GM19468 (cell line): ENCODE data around the gene ZP1.

ENCODE experiments used
- ATAC-seq: cut with Tn5 transposase; IDR thresholded peaks from one replicate; pipeline ENCODE4 v1.9.1; 2021; ENCODE audit warnings: mild to moderate bottlenecking, moderate library complexity, moderate number of reproducible peaks; ENCODE audit not compliant: unreplicated experiment; ENCODE audit errors: extremely low read depth

The ZP1 gene

DNA sequence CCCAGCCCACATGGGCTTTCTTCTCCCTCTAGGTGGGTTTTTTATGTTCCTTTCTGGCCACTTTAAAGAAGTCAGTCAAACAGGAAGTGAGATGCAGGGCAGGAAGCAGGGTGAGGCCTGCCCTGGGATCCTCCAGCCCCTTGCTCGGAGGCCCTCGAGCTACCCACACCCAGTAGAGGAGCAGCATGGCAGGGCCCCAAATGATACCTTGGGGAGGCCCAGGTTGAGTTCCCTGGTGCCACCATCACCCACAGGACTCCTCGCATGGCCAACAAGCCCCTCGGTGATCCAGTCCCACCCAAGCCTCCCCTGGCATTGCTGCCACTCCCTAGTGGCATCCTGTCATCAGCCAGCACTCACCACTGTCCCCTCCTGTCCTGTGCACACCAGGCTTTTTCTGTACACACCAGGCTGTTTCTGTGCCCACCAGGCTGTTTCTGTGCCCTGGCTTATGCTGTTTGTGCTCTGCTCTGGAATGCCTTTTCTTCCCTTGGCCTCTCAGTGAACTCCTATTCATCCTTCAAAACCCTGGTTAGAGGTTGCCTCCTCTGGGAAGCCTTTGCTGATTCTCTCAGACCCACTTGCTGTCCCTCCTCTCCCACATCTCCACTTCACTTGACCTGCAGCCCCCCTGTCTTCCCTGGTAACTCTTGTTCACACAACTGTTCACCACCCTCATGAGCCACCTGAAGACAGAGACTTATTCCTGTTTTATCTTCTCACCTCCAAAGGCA is 8.4 kb upstream of the ZP1 start:
- ATAC-seq = no peak

- ATAC-seq = no peak
Observed at GRCh38 chr11:60859616-60860250, 7.6 kb upstream of the ZP1 start.

GRCh38 chr11:60860943-60861342 is 6.4 kb upstream of the ZP1 start:
- ATAC-seq = no peak

DNA sequence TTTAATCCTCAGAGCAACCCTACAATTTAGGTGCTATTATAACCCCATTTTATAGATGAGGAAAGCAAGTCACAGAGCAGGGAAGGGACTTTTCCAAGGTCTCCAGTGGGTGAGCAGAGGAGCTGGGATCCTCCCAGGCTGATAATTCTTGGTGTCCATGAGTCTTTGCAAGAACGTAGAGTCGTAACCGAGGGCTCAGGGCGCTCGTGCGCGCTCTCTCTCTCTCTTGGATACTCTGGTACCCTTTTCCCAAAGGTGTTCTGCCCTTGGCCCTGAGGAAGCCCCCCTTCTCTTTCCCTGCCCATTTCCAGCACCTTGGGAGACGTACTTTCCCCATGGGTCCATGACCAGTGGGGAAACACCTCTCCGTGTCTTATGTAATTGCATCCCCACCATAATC is 5.2 kb upstream of the ZP1 start:
- no peak for ATAC-seq

DNA sequence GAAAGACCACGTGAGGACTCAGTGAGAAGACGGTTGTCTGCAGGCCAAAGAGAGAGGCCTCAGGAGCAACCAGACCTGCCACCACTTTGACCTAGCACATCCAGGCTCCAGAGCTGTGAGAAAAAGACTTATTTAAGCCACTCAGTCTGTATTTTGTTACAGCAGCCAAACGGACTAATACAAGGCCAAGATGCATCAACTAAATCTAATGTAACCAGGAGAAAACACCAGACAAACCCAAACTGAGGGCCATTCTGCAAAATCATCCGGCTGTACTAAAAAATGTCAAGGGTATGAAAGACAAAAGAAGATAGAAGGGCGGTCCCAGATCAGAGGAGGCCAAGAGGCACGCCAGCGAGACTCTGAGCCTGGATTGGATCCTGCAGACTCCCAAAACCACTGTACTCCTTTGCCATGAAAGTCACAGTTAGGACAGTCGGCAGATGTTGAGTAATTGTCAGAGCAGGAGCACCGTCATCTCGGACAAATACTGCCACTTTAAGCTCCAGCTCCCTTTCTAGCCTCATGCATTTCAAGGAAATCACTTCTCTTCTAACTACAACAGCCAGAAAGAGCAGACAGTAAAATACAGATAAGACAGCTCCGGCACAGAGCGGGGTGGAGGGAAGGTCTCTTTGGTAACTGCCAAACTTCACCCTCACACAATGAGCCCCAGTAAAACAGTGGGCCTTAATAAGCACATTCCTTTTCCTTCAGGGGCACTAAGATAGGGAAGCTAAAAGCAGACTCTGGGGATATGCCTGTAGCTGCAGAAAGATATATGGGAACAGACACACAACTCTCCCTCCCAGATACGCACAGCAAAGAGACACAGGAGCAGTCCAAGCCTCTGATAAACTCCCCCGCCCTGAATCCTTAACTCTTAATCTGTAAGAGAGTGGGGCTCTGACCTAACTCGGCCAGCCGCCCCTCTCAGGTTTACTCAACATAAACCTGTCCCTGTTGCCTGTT is 3.5 kb upstream of the ZP1 start:
- ATAC-seq = no peak

- ATAC-seq = no peak
Observed at GRCh38 chr11:60864856-60865513, 2.4 kb upstream of the ZP1 start.

DNA sequence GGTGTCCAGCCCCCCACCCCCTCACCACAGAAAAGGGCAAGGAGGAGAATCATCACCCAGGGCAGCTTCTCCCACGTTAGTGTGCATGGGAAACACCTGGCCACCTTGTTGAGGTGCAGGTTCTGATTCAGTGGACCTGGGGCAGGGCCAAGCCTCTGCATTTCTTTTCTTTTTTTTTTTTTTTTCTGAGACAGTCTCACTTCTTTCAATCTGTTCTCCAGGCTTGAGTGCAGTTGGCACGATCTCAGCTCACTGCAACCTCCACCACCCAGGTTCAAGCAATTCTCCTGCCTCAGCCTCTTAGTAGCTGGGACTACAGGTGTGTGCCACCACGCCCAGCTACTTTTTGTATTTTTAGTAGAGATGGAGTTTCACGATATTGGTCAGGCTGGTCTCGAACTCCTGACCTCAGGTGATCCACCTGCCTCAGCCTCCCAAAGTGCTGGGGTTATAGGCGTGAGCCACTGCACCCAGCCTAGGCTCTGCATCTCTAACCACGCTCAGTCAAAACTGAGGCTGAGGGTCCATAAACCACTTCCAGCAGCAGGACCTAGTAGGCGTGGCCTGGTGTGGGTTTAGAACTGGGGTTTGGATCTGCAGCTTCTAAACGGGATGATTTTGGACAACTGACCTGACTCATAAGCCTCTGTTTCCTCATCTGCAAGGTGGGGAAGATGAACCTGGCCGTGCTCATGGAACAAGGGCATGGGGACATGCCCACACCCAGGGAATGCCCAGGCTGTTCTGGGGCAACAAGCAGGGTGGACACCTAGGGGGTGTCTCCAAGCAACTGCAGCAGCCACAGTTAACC is 734 bp downstream of the ZP1 start:
- ATAC-seq = no peak

DNA sequence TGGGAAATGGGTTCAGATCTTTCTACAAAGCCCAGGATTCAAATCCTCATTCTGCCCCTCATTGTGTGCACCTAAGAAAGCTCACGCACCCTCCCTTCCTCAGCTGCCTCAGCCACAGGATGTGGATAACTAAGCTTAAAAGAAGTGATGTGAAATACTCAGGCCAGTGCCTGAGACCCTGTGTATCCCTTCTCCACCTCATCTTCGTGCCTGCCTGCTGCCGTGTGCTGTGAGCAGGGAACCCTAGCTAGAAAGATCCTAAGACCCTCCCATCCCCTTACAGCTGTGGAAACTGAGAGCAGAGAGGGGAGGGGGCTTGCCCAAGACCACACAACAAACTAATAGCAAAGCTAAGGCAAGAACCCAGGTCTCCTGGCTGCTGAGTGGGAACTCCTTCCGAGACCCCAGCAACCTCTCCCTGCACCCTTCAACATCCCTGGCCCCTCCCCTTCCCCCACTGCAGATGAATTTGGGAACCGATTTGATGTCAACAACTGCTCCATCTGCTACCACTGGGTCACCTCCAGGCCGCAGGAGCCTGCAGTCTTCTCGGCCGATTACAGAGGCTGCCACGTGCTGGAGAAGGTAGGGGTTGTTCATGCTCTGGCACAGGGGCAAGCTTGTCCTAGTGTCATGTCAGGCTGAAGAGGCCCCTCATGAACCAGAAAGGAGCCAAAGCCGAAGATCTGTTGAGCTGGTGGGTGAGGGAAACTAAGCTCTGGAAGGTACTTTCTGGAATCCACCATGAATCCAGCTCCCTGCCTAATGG is 1.5 kb downstream of the ZP1 start:
- no peak for ATAC-seq

GRCh38 chr11:60869451-60869825 is 2.1 kb downstream of the ZP1 start:
- ATAC-seq = no peak

DNA sequence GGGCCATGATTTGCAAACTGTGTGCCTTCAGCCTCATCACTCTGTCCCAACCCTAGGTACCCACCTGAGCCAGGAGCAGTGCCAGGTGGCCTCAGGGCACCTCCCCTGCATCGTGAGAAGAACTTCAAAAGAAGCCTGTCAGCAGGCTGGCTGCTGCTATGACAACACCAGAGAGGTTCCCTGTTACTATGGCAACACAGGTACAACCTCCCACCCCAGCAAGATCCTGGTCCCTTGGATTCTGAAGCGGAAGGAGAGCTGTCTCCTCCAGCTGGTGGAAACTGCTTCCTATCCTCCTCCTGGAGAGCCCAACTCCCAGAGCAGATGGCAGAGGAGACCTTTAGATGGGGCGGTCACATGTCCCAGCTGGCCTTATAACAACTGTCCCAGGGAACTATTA is 2.9 kb downstream of the ZP1 start:
- ATAC-seq = no peak

GRCh38 chr11:60870733-60871377 is 3.5 kb downstream of the ZP1 start:
- no peak for ATAC-seq

- no peak for ATAC-seq
Observed at GRCh38 chr11:60871378-60872061, 4.2 kb downstream of the ZP1 start.

DNA sequence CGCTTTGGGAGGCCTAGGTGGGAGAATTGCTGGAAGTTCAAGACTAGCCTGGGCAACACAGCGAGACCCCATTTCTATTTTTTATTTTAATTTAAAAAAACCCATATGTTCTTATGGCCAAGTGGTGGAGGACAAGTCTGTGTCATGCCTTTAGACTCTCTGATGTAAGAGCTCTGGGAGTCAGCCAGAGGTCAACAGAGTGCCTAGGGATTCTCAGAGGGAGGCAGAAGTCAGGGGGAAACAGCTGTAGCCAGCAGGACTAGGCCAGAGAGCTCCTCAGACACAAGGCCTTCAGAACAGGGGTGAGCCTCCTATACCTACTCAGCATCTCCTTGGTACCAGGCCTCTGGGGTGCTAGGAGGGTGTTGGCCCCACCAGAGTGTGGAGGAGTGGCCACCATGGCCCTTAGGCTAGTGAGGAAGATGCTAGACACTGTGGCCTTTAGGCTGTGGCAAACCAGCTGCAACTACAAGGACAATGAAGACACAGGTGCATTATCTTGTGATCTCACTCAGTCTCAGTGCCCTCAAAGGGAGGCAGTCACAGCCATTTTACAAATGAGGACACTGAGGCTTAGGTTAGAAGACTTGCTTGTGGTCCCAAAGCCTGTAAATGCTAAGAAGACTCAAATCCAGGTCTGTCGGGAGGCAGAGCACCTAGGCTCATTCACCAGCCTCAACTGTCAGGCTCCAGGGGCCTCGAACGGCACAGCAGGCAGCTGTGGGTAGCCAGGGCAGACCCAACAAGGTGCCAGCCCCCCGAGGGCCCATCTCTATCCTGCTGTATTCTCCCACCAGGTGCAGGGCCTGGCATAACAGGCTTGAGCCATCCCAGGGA is 5.0 kb downstream of the ZP1 start:
- no peak for ATAC-seq

- no peak for ATAC-seq
Observed at GRCh38 chr11:60872961-60873524, 5.7 kb downstream of the ZP1 start.

DNA sequence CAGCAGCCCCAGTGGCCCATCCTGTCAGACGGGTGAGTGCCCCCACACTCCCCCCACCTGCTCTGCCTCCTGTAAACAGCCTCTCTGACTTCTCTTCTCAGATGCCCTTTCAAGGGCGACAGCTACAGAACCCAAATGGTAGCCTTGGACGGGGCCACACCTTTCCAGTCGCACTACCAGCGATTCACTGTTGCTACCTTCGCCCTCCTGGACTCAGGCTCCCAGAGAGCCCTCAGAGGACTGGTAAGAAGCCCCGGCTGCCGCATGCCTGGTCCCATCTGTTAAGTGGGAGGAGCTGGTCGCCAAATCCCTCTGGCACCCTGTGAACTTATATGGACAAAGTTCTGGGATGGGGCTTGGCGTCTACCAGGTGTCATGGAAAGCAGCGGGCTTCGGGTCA is 6.2 kb downstream of the ZP1 start:
- ATAC-seq = no peak

- ATAC-seq = no peak
Observed at GRCh38 chr11:60874421-60875365, 7.4 kb downstream of the ZP1 start.
